Peyer's patch (tissue), 4 donors: ENCODE results near the gene PLXNA2. TPM values are rescaled to one million over a fixed set of nuclear protein-coding genes. Genes with fewer than 3 reads are reported as not detected.

Experiments
- DNase-seq, 3 donors: peaks; one replicate each; pipeline ENCODE4 v3.0.0-alpha.2; 2017 to 2019
- H3K27ac ChIP-seq, 4 donors: fragments of 200-600 bp; sonication (generic); one replicate each; pipeline ENCODE4 v1.5.1; 2016 to 2019
- H3K27me3 ChIP-seq, 2 donors: fragments of 200-600 bp; sonication (generic); one replicate each; pipeline ENCODE4 v1.5.1; 2019
- H3K36me3 ChIP-seq, 3 donors: fragments of 200-600 bp; sonication (generic); one replicate each; pipeline ENCODE4 v1.5.1; 2016 to 2019
- H3K4me1 ChIP-seq, 4 donors: fragments of 200-600 bp; sonication (generic); one replicate each; pipeline ENCODE4 v1.5.1; 2016 to 2019
- H3K4me3 ChIP-seq, 4 donors: fragments of 200-600 bp; sonication (generic); 1 replicate in 3 of 4; 2 replicates in 1 of 4; pipeline ENCODE4 v1.5.1; 2016 to 2019; ENCODE audit warnings: mild to moderate bottlenecking in 1 of 4
- H3K9me3 ChIP-seq, 4 donors: fragments of 200-600 bp; sonication (generic); one replicate each; pipeline ENCODE4 v1.5.1; 2016 to 2019; ENCODE audit warnings: mild to moderate bottlenecking in 1 of 4
- POLR2A ChIP-seq, 2 donors: fragments of 450-650 bp; IDR thresholded peaks; one replicate each; pipeline ENCODE4 v1.5.1; 2017; ENCODE audit warnings: antibody characterized with exemption in 2 of 2, mild to moderate bottlenecking in 2 of 2, moderate library complexity in 2 of 2
- total RNA-seq, 4 donors: library from RNA; depleted of rRNA; stranded (reverse); fragments of >200 nt; gene quantifications; one replicate each; pipeline ENCODE4 v1.1.0, GENCODE V29; 2016
- TF ChIP-seq, protein P1 (sequence below), 6 experiments: fragments of 450-650 bp in 4 of 6; fragments of 200-600 bp in 2 of 6; sonication (generic) in 1 of 6; IDR thresholded peaks; one replicate each; pipeline ENCODE4 v1.5.1; 2017 to 2019; ENCODE audit warnings: antibody characterized with exemption in 6 of 6, mild to moderate bottlenecking in 3 of 6, moderate library complexity in 1 of 6

PLXNA2 gene
- total RNA-seq, 4 donors from 2014 or later: 51.5 to 70.2 (median 62.5) TPM

DNA sequence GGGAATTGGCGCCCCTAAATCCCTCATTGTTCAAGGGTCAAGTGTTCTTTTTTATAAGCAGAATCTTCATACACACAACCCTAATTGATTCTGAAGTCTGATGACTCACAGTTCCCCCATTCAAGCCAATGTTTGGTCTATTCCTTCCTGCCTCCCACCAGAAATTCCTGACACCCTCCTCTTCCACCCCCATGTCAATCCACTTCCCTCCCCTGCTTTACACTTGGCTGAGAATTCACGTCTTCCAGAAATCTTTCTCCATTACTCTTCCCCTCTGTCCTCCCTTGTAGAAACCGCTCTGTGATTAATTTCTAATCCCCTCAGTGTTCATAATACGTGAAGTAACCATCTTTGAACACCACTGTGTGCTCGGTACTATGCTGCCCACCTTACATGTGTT, 257.0 kb downstream of the PLXNA2 start:
- H3K4me3 ChIP-seq: no peak overlapping the region
- no peak overlapping the region for H3K27ac ChIP-seq
- TF ChIP-seq, protein P1, sequence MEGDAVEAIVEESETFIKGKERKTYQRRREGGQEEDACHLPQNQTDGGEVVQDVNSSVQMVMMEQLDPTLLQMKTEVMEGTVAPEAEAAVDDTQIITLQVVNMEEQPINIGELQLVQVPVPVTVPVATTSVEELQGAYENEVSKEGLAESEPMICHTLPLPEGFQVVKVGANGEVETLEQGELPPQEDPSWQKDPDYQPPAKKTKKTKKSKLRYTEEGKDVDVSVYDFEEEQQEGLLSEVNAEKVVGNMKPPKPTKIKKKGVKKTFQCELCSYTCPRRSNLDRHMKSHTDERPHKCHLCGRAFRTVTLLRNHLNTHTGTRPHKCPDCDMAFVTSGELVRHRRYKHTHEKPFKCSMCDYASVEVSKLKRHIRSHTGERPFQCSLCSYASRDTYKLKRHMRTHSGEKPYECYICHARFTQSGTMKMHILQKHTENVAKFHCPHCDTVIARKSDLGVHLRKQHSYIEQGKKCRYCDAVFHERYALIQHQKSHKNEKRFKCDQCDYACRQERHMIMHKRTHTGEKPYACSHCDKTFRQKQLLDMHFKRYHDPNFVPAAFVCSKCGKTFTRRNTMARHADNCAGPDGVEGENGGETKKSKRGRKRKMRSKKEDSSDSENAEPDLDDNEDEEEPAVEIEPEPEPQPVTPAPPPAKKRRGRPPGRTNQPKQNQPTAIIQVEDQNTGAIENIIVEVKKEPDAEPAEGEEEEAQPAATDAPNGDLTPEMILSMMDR (IDR thresholded peaks at IDR 0.05): no peak
- TF ChIP-seq POLR2A (IDR thresholded peaks at IDR 0.05): no peak
- DNase-seq: no peak
- no peaks in the 10 kb centered on the region for H3K27me3 ChIP-seq
- no peaks in the 10 kb centered on the region for H3K9me3 ChIP-seq
- no peaks in the 10 kb centered on the region for H3K36me3 ChIP-seq
- H3K4me1 ChIP-seq: peaks cover 0 to 7% (median 0%) of the 10 kb centered on the region in 4 donors

DNA sequence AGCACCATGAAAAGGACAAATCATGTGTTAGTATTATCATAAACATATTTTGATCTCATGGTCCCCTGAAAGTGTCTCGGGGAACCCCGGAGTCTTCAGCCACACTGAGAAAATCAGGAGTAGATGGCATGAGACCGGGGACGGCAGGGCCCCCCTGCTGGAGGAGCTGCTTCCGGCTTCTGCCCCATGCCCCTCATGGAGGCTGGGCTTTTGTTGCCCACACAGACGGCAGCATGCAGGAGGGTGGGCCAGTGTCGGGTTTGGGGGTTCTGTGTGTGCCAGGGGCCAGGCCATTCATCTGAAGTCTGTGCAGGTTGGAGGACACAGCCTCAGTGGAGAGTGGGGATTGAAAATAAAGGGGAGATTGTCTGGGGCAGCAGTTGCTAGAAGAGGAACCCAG, 258.2 kb downstream of the PLXNA2 start:
- H3K27me3 ChIP-seq: no peaks in the 10 kb centered on the region
- H3K36me3 ChIP-seq: no peaks in the 10 kb centered on the region
- peaks cover 0 to 9% (median 0%) of the 10 kb centered on the region in 4 donors for H3K4me1 ChIP-seq
- no peak for DNase-seq
- TF ChIP-seq, protein P1 (IDR thresholded peaks at IDR 0.05): no peak
- TF ChIP-seq POLR2A (IDR thresholded peaks at IDR 0.05): no peak
- H3K4me3 ChIP-seq: no peak overlapping the region
- no peak overlapping the region for H3K27ac ChIP-seq
- no peaks in the 10 kb centered on the region for H3K9me3 ChIP-seq

DNA sequence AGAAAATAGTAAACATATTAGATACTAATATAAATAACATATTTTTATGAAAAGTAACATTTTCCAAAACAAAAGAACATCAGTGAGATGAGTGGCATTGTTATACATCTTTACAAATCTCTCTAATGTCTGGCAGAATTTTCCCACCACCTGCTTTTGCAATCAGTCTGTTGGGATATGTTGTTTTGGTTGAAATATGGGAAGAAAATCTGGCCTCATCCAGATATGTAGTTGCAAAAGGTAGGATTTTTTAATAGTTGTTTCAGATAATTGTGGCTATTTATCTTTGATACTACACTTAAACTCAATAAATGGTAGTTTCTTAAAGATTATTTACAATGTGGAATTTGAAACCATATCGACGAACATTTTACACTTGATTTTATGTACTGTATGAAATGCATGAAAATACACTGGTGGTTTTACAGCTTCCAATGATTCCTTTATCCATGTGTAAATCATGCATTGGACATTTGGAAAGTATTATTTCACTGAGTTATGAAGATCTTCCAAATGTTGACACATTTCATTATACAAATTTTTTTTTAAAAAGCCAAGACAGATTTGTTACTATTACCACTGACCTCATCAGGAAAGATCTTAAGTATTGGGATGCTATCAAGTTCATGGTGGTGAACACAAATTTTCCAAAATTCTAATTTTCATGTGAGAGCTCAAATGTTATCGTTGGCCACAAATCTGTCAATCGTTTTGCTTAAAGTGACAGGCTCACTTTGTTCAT, 259.2 kb downstream of the PLXNA2 start:
- DNase-seq: no peak
- Histone ChIP-seq H3K27ac (no peak overlapping the region), H3K27me3 (no peaks in the 10 kb centered on the region), H3K9me3 (no peaks in the 10 kb centered on the region), H3K4me1 (peaks cover 0 to 9% (median 0%) of the 10 kb centered on the region in 4 donors), H3K4me3 (no peak overlapping the region), H3K36me3 (no peaks in the 10 kb centered on the region)
- TF ChIP-seq, protein P1 (IDR thresholded peaks at IDR 0.05): no peak
- no peak for TF ChIP-seq POLR2A (IDR thresholded peaks at IDR 0.05)

DNA sequence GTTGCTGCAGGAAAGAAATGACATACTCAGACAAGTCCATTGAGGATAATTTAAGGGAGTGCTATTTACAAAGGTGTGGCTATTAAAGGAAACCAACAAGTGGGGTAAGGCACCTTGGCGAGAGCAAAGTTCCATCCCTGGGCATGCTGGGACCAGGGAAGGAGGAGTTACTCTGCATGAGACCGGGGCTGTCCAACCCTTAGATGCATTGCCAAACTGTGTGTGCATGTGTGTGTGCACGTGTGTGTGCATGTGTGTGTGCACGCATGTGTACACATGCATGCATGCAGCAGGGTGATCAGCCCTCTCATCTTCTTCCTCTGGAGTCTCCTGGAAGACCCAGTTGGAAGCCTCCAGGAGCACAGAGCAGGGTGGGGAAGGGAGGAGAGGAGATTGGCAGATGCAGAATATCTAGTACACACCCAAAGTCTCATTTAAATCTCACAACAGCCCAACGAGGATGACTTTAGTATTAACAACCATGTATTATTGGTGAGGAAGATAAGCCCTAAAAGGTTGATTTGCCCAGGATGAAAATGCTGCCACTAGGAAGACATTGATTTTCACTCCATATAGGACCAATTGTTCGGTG, 261.0 kb downstream of the PLXNA2 start:
- DNase-seq: peak in 2 of 3 donors; percentile 64 to 72
- Histone ChIP-seq H3K36me3 (no peaks in the 10 kb centered on the region), H3K27ac (peak overlapping the region in 2 of 4 donors; percentile 25 to 53), H3K4me3 (no peak overlapping the region), H3K27me3 (no peaks in the 10 kb centered on the region), H3K9me3 (no peaks in the 10 kb centered on the region), H3K4me1 (peaks cover 0 to 9% (median 0%) of the 10 kb centered on the region in 4 donors)
- no peak for TF ChIP-seq POLR2A (IDR thresholded peaks at IDR 0.05)
- TF ChIP-seq, protein P1 (IDR thresholded peaks at IDR 0.05): no peak

DNA sequence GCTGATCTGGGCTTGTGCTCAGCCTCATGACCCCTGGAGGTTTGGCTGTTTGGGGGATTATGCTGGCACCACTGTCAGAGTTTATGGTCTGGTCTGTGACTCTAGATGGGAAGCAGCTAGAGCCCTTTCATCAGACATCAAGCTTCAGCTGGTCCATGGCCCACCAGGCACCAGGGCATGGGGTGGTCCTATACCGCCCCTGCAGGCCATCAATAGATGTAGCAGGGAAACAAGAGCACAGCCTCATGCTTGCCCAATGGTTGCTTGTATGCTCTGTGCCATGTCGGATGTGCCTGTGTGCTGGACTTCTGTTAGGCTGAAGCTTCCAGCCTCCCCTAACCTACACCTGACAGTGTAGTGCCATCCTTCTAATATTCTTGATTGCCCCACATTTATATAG, 262.2 kb downstream of the PLXNA2 start:
- Histone ChIP-seq H3K4me1 (peaks cover 0 to 9% (median 0%) of the 10 kb centered on the region in 4 donors), H3K4me3 (no peak overlapping the region), H3K27me3 (no peaks in the 10 kb centered on the region), H3K27ac (no peak overlapping the region), H3K9me3 (no peaks in the 10 kb centered on the region), H3K36me3 (no peaks in the 10 kb centered on the region)
- TF ChIP-seq POLR2A (IDR thresholded peaks at IDR 0.05): no peak
- TF ChIP-seq, protein P1 (IDR thresholded peaks at IDR 0.05): peak in 1 of 6 experiments; percentile 7
- DNase-seq: no peak
